CD14-positive monocyte (primary cell): ENCODE results near the gene STXBP2. TPM values are rescaled to one million over a fixed set of nuclear protein-coding genes. Genes with fewer than 3 reads are reported as not detected.

Experiments
- DNase-seq, 3 donors: peaks; one replicate each; pipeline ENCODE4 v3.0.0-alpha.2; 2011 to 2022
- H2AFZ ChIP-seq: 2 replicates; pipeline ENCODE4 v1.6.0; 2012; ENCODE audit warnings: mild to moderate bottlenecking, low read depth, low read length, inconsistent platforms; ENCODE audit not compliant: insufficient read depth, poor library complexity, severe bottlenecking
- H3K27ac ChIP-seq, 2 donors: 1 replicate in 1 of 2; 2 replicates in 1 of 2; pipeline ENCODE4 v1.5.1; 2012 to 2013; ENCODE audit warnings: low read length in 2 of 2, control low read depth in 1 of 2, inconsistent platforms in 1 of 2, low read depth in 1 of 2, mild to moderate bottlenecking in 1 of 2
- H3K27me3 ChIP-seq, 2 donors: one replicate each; pipeline versions ENCODE4 v1.6.0 to v1.6.1; 2011 to 2013; ENCODE audit warnings: low read length in 2 of 2; ENCODE audit not compliant: control insufficient read depth in 2 of 2, insufficient read depth in 2 of 2
- H3K36me3 ChIP-seq, 2 donors: replicated peaks in 1 of 2; 1 replicate in 1 of 2; 2 replicates in 1 of 2; pipeline versions ENCODE4 v1.5.1 to v1.6.1; 2012 to 2013; ENCODE audit warnings: low read length in 2 of 2, control low read depth in 1 of 2, inconsistent platforms in 1 of 2, mild to moderate bottlenecking in 1 of 2; ENCODE audit not compliant: insufficient read depth in 2 of 2, control insufficient read depth in 1 of 2
- H3K4me1 ChIP-seq, 2 donors: 1 replicate in 1 of 2; 2 replicates in 1 of 2; pipeline versions ENCODE4 v1.5.1 to v1.6.1; 2012 to 2013; ENCODE audit warnings: low read length in 2 of 2, control low read depth in 1 of 2, inconsistent platforms in 1 of 2, mild to moderate bottlenecking in 1 of 2, moderate library complexity in 1 of 2; ENCODE audit not compliant: insufficient read depth in 2 of 2, control insufficient read depth in 1 of 2
- H3K4me2 ChIP-seq: replicated peaks from 2 replicates; pipeline ENCODE3; 2012; ENCODE audit warnings: low read length, moderate library complexity, mild to moderate bottlenecking; ENCODE audit not compliant: poor library complexity, severe bottlenecking; ENCODE audit errors: extremely low read depth
- H3K4me3 ChIP-seq, 3 experiments: fragments of 200-600 bp in 1 of 3; sonication (generic) in 1 of 3; replicated peaks in 1 of 3; 1 replicate in 2 of 3; 2 replicates in 1 of 3; pipeline ENCODE4 v1.5.1; 2011 to 2013; ENCODE audit warnings: low read length in 3 of 3, mild to moderate bottlenecking in 3 of 3, control low read depth in 2 of 3, low read depth in 2 of 3, inconsistent platforms in 1 of 3, moderate library complexity in 1 of 3
- H3K79me2 ChIP-seq: 2 replicates; pipeline ENCODE4 v1.6.0; 2012; ENCODE audit warnings: mild to moderate bottlenecking, control low read depth, inconsistent platforms, low read length, moderate library complexity; ENCODE audit not compliant: insufficient read depth
- H3K9ac ChIP-seq: 2 replicates; pipeline ENCODE4 v1.6.0; 2017; ENCODE audit warnings: low read length, mild to moderate bottlenecking; ENCODE audit not compliant: insufficient read depth, poor library complexity, severe bottlenecking
- H3K9me3 ChIP-seq, 2 donors: replicated peaks in 1 of 2; 1 replicate in 1 of 2; 2 replicates in 1 of 2; pipeline versions ENCODE4 v1.5.1 to v1.6.1; 2012 to 2013; ENCODE audit warnings: low read length in 2 of 2, control low read depth in 1 of 2; ENCODE audit not compliant: control insufficient read depth in 1 of 2, insufficient read depth in 1 of 2
- H4K20me1 ChIP-seq: 2 replicates; pipeline ENCODE4 v1.6.0; 2012; ENCODE audit warnings: mild to moderate bottlenecking, low read length, control low read depth, moderate library complexity; ENCODE audit not compliant: insufficient read depth
- H3K27ac Mint-ChIP-seq, 7 donors: one replicate each; pipeline ENCODE4 v1.8.0; 2020; ENCODE audit warnings: mild to moderate bottlenecking in 7 of 7, mixed read lengths in 7 of 7, moderate library complexity in 6 of 7, inconsistent platforms in 2 of 7
- H3K27me3 Mint-ChIP-seq, 3 donors: one replicate each; pipeline ENCODE4 v1.8.0; 2021 to 2022; ENCODE audit warnings: low read depth in 3 of 3, mild to moderate bottlenecking in 3 of 3, mixed read lengths in 3 of 3, moderate library complexity in 3 of 3, inconsistent platforms in 1 of 3
- H3K36me3 Mint-ChIP-seq, 2 donors: one replicate each; pipeline ENCODE4 v1.8.0; 2020; ENCODE audit warnings: mixed read lengths in 2 of 2, inconsistent platforms in 1 of 2, mild to moderate bottlenecking in 1 of 2
- H3K4me1 Mint-ChIP-seq: one replicate; pipeline ENCODE4 v1.8.0; 2020; ENCODE audit warnings: mild to moderate bottlenecking, mixed read lengths
- H3K4me3 Mint-ChIP-seq, 2 donors: one replicate each; pipeline ENCODE4 v1.8.0; 2020; ENCODE audit warnings: mild to moderate bottlenecking in 2 of 2, mixed read lengths in 2 of 2, moderate library complexity in 1 of 2
- H3K9me3 Mint-ChIP-seq, 7 donors: one replicate each; pipeline ENCODE4 v1.8.0; 2020 to 2022; ENCODE audit warnings: mixed read lengths in 7 of 7, mild to moderate bottlenecking in 6 of 7, moderate library complexity in 6 of 7, inconsistent platforms in 2 of 7
- CTCF ChIP-seq: fragments of 200-600 bp; IDR thresholded peaks from one replicate; pipeline ENCODE4 v1.8.0; 2022; ENCODE audit warnings: antibody characterized with exemption, mild to moderate bottlenecking
- WGBS: methylation state at CpG from one replicate; pipeline ENCODE4 v1.1.5; 2013; ENCODE audit warnings: missing lambda C conversion rate; ENCODE audit not compliant: insufficient coverage; 5-methylcytosine and 5-hydroxymethylcytosine counted together
- intact Hi-C, 2 donors: fragments of 100-400 bp; cut with micrococcal nuclease; formaldehyde crosslinking; loops; one replicate each; pipeline versions ENCODE4 v1.15.0 to v1.15.1; 2023
- polyA plus RNA-seq, 3 donors: library from polyadenylated mRNA; depleted of rRNA in 1 of 3; unstranded in 2 of 3; stranded (reverse) in 1 of 3; fragments of 300-500 nt in 2 of 3; fragments of >200 nt in 1 of 3; fragmentation: Illumina TruSeq in 2 of 3; gene quantifications; 1 replicate in 2 of 3; 2 replicates in 1 of 3; pipeline ENCODE4 v1.2.3, GENCODE V29; 2012 to 2021

Gene STXBP2
- polyA plus RNA-seq, 3 donors: 249 to 846 (median 327) TPM

GRCh38 chr19:7637374-7638256 lies 705 bp downstream of the STXBP2 start:
- DNase-seq: peak; percentile 82 to 91 (median 88)
- peaks cover 40 to 45% of the 10 kb centered on the region in 2 donors for H3K36me3 ChIP-seq
- peak overlapping the region; percentile 99 for H3K9ac ChIP-seq
- H2AFZ ChIP-seq: no peak overlapping the region
- 8% methylated on average over 13 of the region's 30 CpGs for WGBS
- H3K4me1 ChIP-seq: peaks cover 34 to 49% of the 10 kb centered on the region in 2 donors
- peak overlapping the region; percentile 56 to 99 (median 90) for H3K4me3 ChIP-seq
- Mint-ChIP-seq H3K36me3 (peaks cover 35 to 49% of the 10 kb centered on the region in 2 donors), H3K4me3 (peak overlapping the region; percentile 89 to 92), H3K27ac (peak overlapping the region; percentile 94 to 98 (median 95)), H3K9me3 (peaks cover 0 to 2% (median 0%) of the 10 kb centered on the region in 7 donors), H3K4me1 (peaks cover 46% of the 10 kb centered on the region), H3K27me3 (peaks cover 0 to 3% (median 2%) of the 10 kb centered on the region in 3 donors)
- H3K4me2 ChIP-seq: peak overlapping the region; percentile 88
- peak overlapping the region; percentile 96 to 100 for H3K27ac ChIP-seq
- no peaks in the 10 kb centered on the region for H3K27me3 ChIP-seq
- intact Hi-C loops: loop anchor here (5.0 to 10.0 kb wide), 3 partner anchors 40 to 267 kb away; partner anchors contain the start of genes MAP2K7 (in 1 of the 2), MCEMP1 (in 1 of the 2) and TRAPPC5 (in 1 of the 2)
- no peaks in the 10 kb centered on the region for H3K9me3 ChIP-seq
- H4K20me1 ChIP-seq: peaks cover 50% of the 10 kb centered on the region
- H3K79me2 ChIP-seq: peaks cover 65% of the 10 kb centered on the region
- TF ChIP-seq CTCF: no peak

GRCh38 chr19:7638802-7639465 lies 2.0 kb downstream of the STXBP2 start:
- Mint-ChIP-seq H3K27ac (peak overlapping the region in 5 of 7 donors; percentile 13 to 95 (median 56)), H3K27me3 (peaks cover 0 to 3% (median 2%) of the 10 kb centered on the region in 3 donors), H3K36me3 (peaks cover 35 to 53% of the 10 kb centered on the region in 2 donors), H3K4me3 (peak overlapping the region in 1 of 2 donors; percentile 32), H3K4me1 (peaks cover 54% of the 10 kb centered on the region), H3K9me3 (peaks cover 0 to 2% (median 0%) of the 10 kb centered on the region in 7 donors)
- peaks cover 46 to 63% of the 10 kb centered on the region in 2 donors for H3K4me1 ChIP-seq
- H3K9ac ChIP-seq: no peak overlapping the region
- peaks cover 77% of the 10 kb centered on the region for H3K79me2 ChIP-seq
- H3K27me3 ChIP-seq: no peaks in the 10 kb centered on the region
- 93% methylated on average over 12 of the region's 12 CpGs for WGBS
- peaks cover 63% of the 10 kb centered on the region for H4K20me1 ChIP-seq
- H3K9me3 ChIP-seq: no peaks in the 10 kb centered on the region
- peak overlapping the region; percentile 88 for H3K4me2 ChIP-seq
- H2AFZ ChIP-seq: no peak overlapping the region
- H3K4me3 ChIP-seq: peak overlapping the region in 1 of 3 experiments; percentile 90
- peak overlapping the region; percentile 96 to 100 for H3K27ac ChIP-seq
- no peak for TF ChIP-seq CTCF
- H3K36me3 ChIP-seq: peaks cover 41 to 48% of the 10 kb centered on the region in 2 donors
- intact Hi-C loops: loop anchor here (5.0 to 10.0 kb wide), 3 partner anchors 38 to 266 kb away; partner anchors contain the start of genes MAP2K7 (in 1 of the 2), MCEMP1 (in 1 of the 2) and TRAPPC5 (in 1 of the 2)
- DNase-seq: no peak
